ENCODE data around the gene RNASEH2A. TPM values are rescaled to one million over a fixed set of nuclear protein-coding genes. Genes with fewer than 3 reads are reported as not detected.
A peak's percentile ranks its signal among the peaks of the same experiment; 100 is the strongest.

RNASEH2A gene
- polyA plus RNA-seq, 2 donors, result 6.9 to 20.8 TPM

- peak overlapping the region; percentile 46 to 57 for H3K4me3 ChIP-seq (ENCODE audit: low read depth in 1 of 2, low read length in 2 of 2)
- H3K4me1 ChIP-seq (ENCODE audit: control insufficient read depth in 2 of 2, insufficient read depth in 2 of 2, low read length in 1 of 2), result peaks cover 7 to 34% of the 10 kb centered on the region in 2 donors
Observed at GRCh38 chr19:12782174-12782423, 24.3 kb upstream of the RNASEH2A start.

DNA sequence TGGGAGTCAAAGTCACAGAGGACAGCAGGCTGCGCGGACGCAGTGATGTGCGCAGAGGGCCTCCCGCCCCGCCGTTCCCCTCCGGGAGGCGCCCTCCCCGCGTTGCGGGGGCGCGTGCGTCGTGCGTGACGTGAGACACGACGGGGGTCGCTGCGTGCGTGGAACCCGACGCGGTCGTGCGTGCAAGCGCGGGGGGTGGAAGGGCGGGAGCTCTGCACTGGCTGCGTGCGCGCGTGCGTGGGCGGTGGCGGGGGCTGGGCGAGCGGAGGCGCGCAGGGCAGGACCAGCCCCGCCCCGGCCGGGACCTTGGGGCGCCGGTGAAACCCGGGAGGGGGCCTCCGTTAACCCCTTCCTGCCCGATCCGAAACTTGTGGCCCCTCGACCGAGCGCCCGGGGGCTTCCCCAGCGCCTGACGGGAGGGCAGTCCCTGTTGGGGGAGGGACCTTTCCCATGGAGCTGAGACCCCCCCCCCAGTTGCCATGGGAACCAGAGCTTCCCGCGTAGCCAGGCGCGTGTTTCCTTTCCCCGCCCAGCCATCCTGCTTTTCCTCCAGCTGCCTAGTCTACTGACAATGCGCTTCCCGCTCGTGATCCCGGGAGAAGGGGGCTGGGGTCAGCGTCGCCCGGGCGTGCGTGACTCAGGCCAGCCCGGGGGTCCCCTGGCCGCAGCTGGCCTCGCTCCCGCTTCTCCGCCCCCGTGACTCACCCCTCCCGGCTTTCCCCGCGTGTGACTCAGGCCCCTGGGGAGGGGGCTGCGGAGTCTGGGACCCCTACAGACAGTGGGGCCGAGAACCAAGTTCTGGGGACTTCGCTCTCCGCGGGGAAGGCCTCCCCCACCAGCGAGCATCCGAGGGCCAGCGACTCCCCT is 23.7 kb upstream of the RNASEH2A start:
- Histone ChIP-seq H3K4me1 (ENCODE audit: control insufficient read depth in 2 of 2, insufficient read depth in 2 of 2, low read length in 1 of 2) (peaks cover 7 to 34% of the 10 kb centered on the region in 2 donors), H3K36me3 (ENCODE audit: control insufficient read depth in 2 of 2, insufficient read depth in 2 of 2, low read length in 1 of 2) (no peaks in the 10 kb centered on the region), H3K4me3 (ENCODE audit: low read depth in 1 of 2, low read length in 2 of 2) (peak overlapping the region; percentile 46 to 57), H3K9me3 (ENCODE audit: control insufficient read depth in 2 of 2, insufficient read depth in 1 of 2, low read depth in 1 of 2, low read length in 1 of 2) (no peaks in the 10 kb centered on the region), H3K27ac (ENCODE audit: low read depth in 2 of 2, low read length in 1 of 2) (peak overlapping the region; percentile 92 to 99), H3K27me3 (ENCODE audit: control insufficient read depth in 1 of 2, insufficient read depth in 2 of 2, low read length in 2 of 2) (no peaks in the 10 kb centered on the region)
- WGBS, 2 donors, result 1% methylated on average over 66 to 88 of the region's 88 CpGs

More at GRCh38 chr19:12782174-12782423, 24.3 kb upstream of the RNASEH2A start:
- H3K9me3 ChIP-seq (ENCODE audit: control insufficient read depth in 2 of 2, insufficient read depth in 1 of 2, low read depth in 1 of 2, low read length in 1 of 2), result no peaks in the 10 kb centered on the region
- WGBS, 2 donors, result 2% methylated on average over 12 of the region's 12 CpGs
- no peaks in the 10 kb centered on the region for H3K27me3 ChIP-seq (ENCODE audit: control insufficient read depth in 1 of 2, insufficient read depth in 2 of 2, low read length in 2 of 2)
- H3K36me3 ChIP-seq (ENCODE audit: control insufficient read depth in 2 of 2, insufficient read depth in 2 of 2, low read length in 1 of 2), result no peaks in the 10 kb centered on the region
- H3K27ac ChIP-seq (ENCODE audit: low read depth in 2 of 2, low read length in 1 of 2), result peak overlapping the region; percentile 92 to 99

DNA sequence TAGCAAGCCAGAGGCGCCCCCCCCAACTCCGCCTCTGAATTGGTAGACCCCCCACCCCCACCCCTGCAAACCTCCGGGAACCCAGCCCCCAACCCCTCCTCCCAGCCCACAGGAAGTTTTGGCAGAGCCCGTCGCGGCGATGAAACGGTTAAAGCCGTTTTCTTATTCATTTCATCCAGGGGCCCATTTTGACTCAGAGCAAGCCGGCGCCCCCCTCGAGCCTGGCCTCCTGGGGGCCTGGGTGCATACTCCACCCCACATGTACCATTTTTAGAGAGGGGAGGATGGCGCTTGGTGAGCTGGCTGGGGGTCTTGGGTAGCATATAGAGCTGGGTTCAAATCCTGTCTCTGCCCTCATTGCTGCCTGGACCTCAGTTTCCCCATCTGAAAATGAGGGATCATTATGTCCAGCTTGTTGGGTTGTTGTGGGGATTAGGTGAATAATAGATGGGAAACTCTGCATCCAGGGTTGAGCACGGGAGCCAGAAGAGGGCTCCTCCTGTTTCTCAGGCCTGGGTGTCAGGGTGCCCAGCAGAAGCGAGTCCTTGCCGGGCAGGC is 23.0 kb upstream of the RNASEH2A start:
- peak overlapping the region; percentile 46 to 57 for H3K4me3 ChIP-seq (ENCODE audit: low read depth in 1 of 2, low read length in 2 of 2)
- peak overlapping the region; percentile 92 to 99 for H3K27ac ChIP-seq (ENCODE audit: low read depth in 2 of 2, low read length in 1 of 2)
- H3K4me1 ChIP-seq (ENCODE audit: control insufficient read depth in 2 of 2, insufficient read depth in 2 of 2, low read length in 1 of 2), result peaks cover 7 to 35% of the 10 kb centered on the region in 2 donors
- no peaks in the 10 kb centered on the region for H3K36me3 ChIP-seq (ENCODE audit: control insufficient read depth in 2 of 2, insufficient read depth in 2 of 2, low read length in 1 of 2)
- H3K9me3 ChIP-seq (ENCODE audit: control insufficient read depth in 2 of 2, insufficient read depth in 1 of 2, low read depth in 1 of 2, low read length in 1 of 2), result no peaks in the 10 kb centered on the region
- WGBS, 2 donors, result 6 to 11% methylated on average over 15 to 16 of the region's 16 CpGs
- H3K27me3 ChIP-seq (ENCODE audit: control insufficient read depth in 1 of 2, insufficient read depth in 2 of 2, low read length in 2 of 2), result no peaks in the 10 kb centered on the region

- Histone ChIP-seq H3K27ac (ENCODE audit: low read depth in 2 of 2, low read length in 1 of 2) (peak overlapping the region; percentile 92 to 99), H3K9me3 (ENCODE audit: control insufficient read depth in 2 of 2, insufficient read depth in 1 of 2, low read depth in 1 of 2, low read length in 1 of 2) (no peaks in the 10 kb centered on the region), H3K4me3 (ENCODE audit: low read depth in 1 of 2, low read length in 2 of 2) (peak overlapping the region; percentile 13 to 26), H3K27me3 (ENCODE audit: control insufficient read depth in 1 of 2, insufficient read depth in 2 of 2, low read length in 2 of 2) (no peaks in the 10 kb centered on the region), H3K4me1 (ENCODE audit: control insufficient read depth in 2 of 2, insufficient read depth in 2 of 2, low read length in 1 of 2) (peaks cover 7 to 36% of the 10 kb centered on the region in 2 donors), H3K36me3 (ENCODE audit: control insufficient read depth in 2 of 2, insufficient read depth in 2 of 2, low read length in 1 of 2) (no peaks in the 10 kb centered on the region)
- WGBS, 2 donors, result 11 to 18% methylated on average over 16 to 19 of the region's 19 CpGs
Observed at GRCh38 chr19:12783849-12784393, 22.5 kb upstream of the RNASEH2A start.

GRCh38 chr19:12784394-12784870 is 22.0 kb upstream of the RNASEH2A start:
- Histone ChIP-seq H3K4me3 (ENCODE audit: low read depth in 1 of 2, low read length in 2 of 2) (peak overlapping the region; percentile 13 to 26), H3K4me1 (ENCODE audit: control insufficient read depth in 2 of 2, insufficient read depth in 2 of 2, low read length in 1 of 2) (peaks cover 7 to 31% of the 10 kb centered on the region in 2 donors), H3K27me3 (ENCODE audit: control insufficient read depth in 1 of 2, insufficient read depth in 2 of 2, low read length in 2 of 2) (no peaks in the 10 kb centered on the region), H3K36me3 (ENCODE audit: control insufficient read depth in 2 of 2, insufficient read depth in 2 of 2, low read length in 1 of 2) (no peaks in the 10 kb centered on the region), H3K27ac (ENCODE audit: low read depth in 2 of 2, low read length in 1 of 2) (peak overlapping the region; percentile 92 to 99), H3K9me3 (ENCODE audit: control insufficient read depth in 2 of 2, insufficient read depth in 1 of 2, low read depth in 1 of 2, low read length in 1 of 2) (no peaks in the 10 kb centered on the region)
- WGBS, 2 donors, result 39 to 48% methylated on average over 10 of the region's 10 CpGs

GRCh38 chr19:12784871-12785430 is 21.4 kb upstream of the RNASEH2A start:
- Histone ChIP-seq H3K4me3 (ENCODE audit: low read depth in 1 of 2, low read length in 2 of 2) (peak overlapping the region; percentile 4 to 11), H3K9me3 (ENCODE audit: control insufficient read depth in 2 of 2, insufficient read depth in 1 of 2, low read depth in 1 of 2, low read length in 1 of 2) (no peaks in the 10 kb centered on the region), H3K27me3 (ENCODE audit: control insufficient read depth in 1 of 2, insufficient read depth in 2 of 2, low read length in 2 of 2) (no peaks in the 10 kb centered on the region), H3K27ac (ENCODE audit: low read depth in 2 of 2, low read length in 1 of 2) (peak overlapping the region; percentile 92 to 99), H3K36me3 (ENCODE audit: control insufficient read depth in 2 of 2, insufficient read depth in 2 of 2, low read length in 1 of 2) (no peaks in the 10 kb centered on the region), H3K4me1 (ENCODE audit: control insufficient read depth in 2 of 2, insufficient read depth in 2 of 2, low read length in 1 of 2) (peaks cover 7 to 30% of the 10 kb centered on the region in 2 donors)
- 37 to 39% methylated on average over 5 of the region's 5 CpGs for WGBS, 2 donors

GRCh38 chr19:12785431-12786031 is 20.9 kb upstream of the RNASEH2A start:
- peak overlapping the region; percentile 4 to 28 for H3K4me3 ChIP-seq (ENCODE audit: low read depth in 1 of 2, low read length in 2 of 2)
- no peaks in the 10 kb centered on the region for H3K9me3 ChIP-seq (ENCODE audit: control insufficient read depth in 2 of 2, insufficient read depth in 1 of 2, low read depth in 1 of 2, low read length in 1 of 2)
- 51 to 61% methylated on average over 4 of the region's 4 CpGs for WGBS, 2 donors
- H3K36me3 ChIP-seq (ENCODE audit: control insufficient read depth in 2 of 2, insufficient read depth in 2 of 2, low read length in 1 of 2), result no peaks in the 10 kb centered on the region
- peak overlapping the region; percentile 92 to 99 for H3K27ac ChIP-seq (ENCODE audit: low read depth in 2 of 2, low read length in 1 of 2)
- H3K27me3 ChIP-seq (ENCODE audit: control insufficient read depth in 1 of 2, insufficient read depth in 2 of 2, low read length in 2 of 2), result no peaks in the 10 kb centered on the region
- H3K4me1 ChIP-seq (ENCODE audit: control insufficient read depth in 2 of 2, insufficient read depth in 2 of 2, low read length in 1 of 2), result peaks cover 7 to 30% of the 10 kb centered on the region in 2 donors

GRCh38 chr19:12786141-12786870 is 20.1 kb upstream of the RNASEH2A start:
- H3K36me3 ChIP-seq (ENCODE audit: control insufficient read depth in 2 of 2, insufficient read depth in 2 of 2, low read length in 1 of 2), result no peaks in the 10 kb centered on the region
- H3K27me3 ChIP-seq (ENCODE audit: control insufficient read depth in 1 of 2, insufficient read depth in 2 of 2, low read length in 2 of 2), result no peaks in the 10 kb centered on the region
- no peaks in the 10 kb centered on the region for H3K9me3 ChIP-seq (ENCODE audit: control insufficient read depth in 2 of 2, insufficient read depth in 1 of 2, low read depth in 1 of 2, low read length in 1 of 2)
- peaks cover 7 to 30% of the 10 kb centered on the region in 2 donors for H3K4me1 ChIP-seq (ENCODE audit: control insufficient read depth in 2 of 2, insufficient read depth in 2 of 2, low read length in 1 of 2)
- peak overlapping the region; percentile 92 to 99 for H3K27ac ChIP-seq (ENCODE audit: low read depth in 2 of 2, low read length in 1 of 2)
- WGBS, 2 donors, result 29 to 30% methylated on average over 18 of the region's 18 CpGs
- H3K4me3 ChIP-seq (ENCODE audit: low read depth in 1 of 2, low read length in 2 of 2), result peak overlapping the region in 1 of 2 donors; percentile 19

DNA sequence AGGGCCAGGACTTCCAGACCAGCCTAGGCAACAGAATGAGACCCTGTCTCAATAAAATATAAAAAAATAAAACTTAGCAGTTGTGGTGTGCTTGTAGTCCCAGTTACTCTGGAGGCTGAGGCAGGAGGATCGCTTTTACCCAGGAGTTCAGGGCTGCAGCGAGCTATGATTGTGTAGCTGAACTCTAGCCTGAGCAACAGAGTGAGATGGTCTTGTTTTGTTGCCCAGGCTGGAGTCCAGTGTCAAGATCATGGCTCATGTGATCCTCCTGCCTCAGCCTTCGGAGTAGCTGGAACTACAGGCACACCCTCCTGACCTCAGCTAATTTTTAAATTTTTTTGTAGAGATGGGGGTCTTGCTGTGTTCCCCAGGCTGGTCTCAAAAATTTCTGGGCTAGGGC is 19.4 kb upstream of the RNASEH2A start:
- Histone ChIP-seq H3K9me3 (ENCODE audit: control insufficient read depth in 2 of 2, insufficient read depth in 1 of 2, low read depth in 1 of 2, low read length in 1 of 2) (no peaks in the 10 kb centered on the region), H3K36me3 (ENCODE audit: control insufficient read depth in 2 of 2, insufficient read depth in 2 of 2, low read length in 1 of 2) (no peaks in the 10 kb centered on the region), H3K4me3 (ENCODE audit: low read depth in 1 of 2, low read length in 2 of 2) (no peak overlapping the region), H3K27ac (ENCODE audit: low read depth in 2 of 2, low read length in 1 of 2) (peak overlapping the region; percentile 92 to 99), H3K4me1 (ENCODE audit: control insufficient read depth in 2 of 2, insufficient read depth in 2 of 2, low read length in 1 of 2) (peaks cover 7 to 30% of the 10 kb centered on the region in 2 donors), H3K27me3 (ENCODE audit: control insufficient read depth in 1 of 2, insufficient read depth in 2 of 2, low read length in 2 of 2) (no peaks in the 10 kb centered on the region)
- 77 to 78% methylated on average over 3 of the region's 3 CpGs for WGBS, 2 donors
